ENCODE data around the gene CNKSR1.

- TF ChIP-seq, protein P1, sequence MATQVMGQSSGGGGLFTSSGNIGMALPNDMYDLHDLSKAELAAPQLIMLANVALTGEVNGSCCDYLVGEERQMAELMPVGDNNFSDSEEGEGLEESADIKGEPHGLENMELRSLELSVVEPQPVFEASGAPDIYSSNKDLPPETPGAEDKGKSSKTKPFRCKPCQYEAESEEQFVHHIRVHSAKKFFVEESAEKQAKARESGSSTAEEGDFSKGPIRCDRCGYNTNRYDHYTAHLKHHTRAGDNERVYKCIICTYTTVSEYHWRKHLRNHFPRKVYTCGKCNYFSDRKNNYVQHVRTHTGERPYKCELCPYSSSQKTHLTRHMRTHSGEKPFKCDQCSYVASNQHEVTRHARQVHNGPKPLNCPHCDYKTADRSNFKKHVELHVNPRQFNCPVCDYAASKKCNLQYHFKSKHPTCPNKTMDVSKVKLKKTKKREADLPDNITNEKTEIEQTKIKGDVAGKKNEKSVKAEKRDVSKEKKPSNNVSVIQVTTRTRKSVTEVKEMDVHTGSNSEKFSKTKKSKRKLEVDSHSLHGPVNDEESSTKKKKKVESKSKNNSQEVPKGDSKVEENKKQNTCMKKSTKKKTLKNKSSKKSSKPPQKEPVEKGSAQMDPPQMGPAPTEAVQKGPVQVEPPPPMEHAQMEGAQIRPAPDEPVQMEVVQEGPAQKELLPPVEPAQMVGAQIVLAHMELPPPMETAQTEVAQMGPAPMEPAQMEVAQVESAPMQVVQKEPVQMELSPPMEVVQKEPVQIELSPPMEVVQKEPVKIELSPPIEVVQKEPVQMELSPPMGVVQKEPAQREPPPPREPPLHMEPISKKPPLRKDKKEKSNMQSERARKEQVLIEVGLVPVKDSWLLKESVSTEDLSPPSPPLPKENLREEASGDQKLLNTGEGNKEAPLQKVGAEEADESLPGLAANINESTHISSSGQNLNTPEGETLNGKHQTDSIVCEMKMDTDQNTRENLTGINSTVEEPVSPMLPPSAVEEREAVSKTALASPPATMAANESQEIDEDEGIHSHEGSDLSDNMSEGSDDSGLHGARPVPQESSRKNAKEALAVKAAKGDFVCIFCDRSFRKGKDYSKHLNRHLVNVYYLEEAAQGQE (IDR thresholded peaks at IDR 0.05; ENCODE audit: insufficient replicate concordance, low read depth) = no peak
- TF ChIP-seq CTCF (IDR thresholded peaks at IDR 0.05; ENCODE audit: insufficient read depth, low read length) (no peak), POLR2AphosphoS5 (IDR thresholded peaks at IDR 0.05; ENCODE audit: low read depth) (no peak), GABPA (IDR thresholded peaks at IDR 0.05; ENCODE audit: low read depth) (no peak)
Observed at GRCh38 chr1:26164861-26165842, 12.1 kb upstream of the CNKSR1 start.
